GM18502 (cell line): ENCODE data around the gene LRRC75A.
"Not testable (repeated sequence)": the region's sequence is repeated elsewhere in the genome, so short reads cannot be mapped to it uniquely, and the experiment has no call there.

Experiments
- ATAC-seq: cut with Tn5 transposase; IDR thresholded peaks from one replicate; pipeline ENCODE4 v1.9.1; 2021; ENCODE audit warnings: mild to moderate bottlenecking; ENCODE audit not compliant: unreplicated experiment, poor library complexity

Gene LRRC75A

DNA sequence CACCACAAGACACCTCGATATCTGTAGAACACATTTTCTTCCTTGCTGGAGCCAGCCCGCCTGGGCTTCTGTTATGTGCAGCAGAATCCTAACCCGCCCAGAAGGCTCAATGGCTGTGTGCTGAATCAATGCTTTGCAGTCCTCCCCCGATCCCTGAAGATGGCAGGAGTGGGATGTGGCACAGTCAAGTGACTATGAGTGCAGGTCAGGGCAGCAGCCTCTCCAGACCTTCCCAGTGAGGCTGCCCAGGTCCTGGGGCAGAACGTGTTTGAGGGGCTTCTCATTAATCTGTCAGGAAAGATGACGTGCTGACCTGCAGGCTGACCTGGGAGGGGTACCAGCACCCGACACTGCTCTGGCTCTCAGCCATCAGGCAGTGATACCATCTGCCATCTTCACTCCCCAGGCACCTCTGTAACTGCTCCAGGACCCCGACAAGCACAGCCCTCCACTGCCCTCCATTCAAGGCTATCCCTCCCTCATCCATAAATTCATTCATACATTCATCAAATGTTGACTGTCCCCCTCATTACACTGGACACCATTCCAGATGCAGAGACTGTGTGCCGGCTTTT, 35.2 kb downstream of the LRRC75A start:
- no peak for ATAC-seq

DNA sequence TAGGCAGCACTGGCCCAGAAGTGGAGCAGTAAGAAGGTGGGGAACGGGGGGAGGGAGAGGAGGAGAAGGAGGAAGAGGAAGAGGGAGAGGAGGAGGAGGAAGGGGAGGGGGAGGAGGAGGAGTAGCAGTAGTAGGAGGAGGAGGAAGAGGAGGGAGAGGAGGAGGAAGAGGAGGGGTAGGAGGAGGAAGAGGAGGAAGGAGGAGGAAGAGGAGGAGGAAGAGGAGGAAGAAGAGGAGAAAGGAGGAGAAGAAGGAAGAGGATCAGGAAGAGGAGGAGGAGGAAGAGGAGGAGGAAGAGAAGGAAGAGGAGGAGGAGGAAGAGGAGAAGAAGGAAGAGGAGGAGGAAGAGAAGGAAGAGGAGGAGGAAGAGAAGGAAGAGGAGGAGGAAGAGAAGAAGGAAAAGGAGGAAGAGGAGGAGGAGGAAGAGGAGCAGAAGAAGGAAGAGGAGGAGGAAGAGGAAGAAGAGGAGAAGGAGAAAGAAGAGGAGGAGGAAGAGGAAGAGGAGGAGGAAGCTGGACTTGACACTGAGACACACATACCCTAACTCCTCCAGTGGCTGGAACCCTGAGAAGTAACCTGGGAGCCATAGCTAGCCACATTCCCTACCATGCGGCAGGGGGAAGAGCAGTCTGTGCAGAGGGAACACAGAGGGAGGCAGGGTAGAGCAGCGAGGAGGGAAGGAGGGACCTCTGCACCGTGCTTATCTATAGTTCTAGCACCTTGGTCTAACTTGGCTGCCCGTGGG, 35.8 kb downstream of the LRRC75A start:
- no peak for ATAC-seq

DNA sequence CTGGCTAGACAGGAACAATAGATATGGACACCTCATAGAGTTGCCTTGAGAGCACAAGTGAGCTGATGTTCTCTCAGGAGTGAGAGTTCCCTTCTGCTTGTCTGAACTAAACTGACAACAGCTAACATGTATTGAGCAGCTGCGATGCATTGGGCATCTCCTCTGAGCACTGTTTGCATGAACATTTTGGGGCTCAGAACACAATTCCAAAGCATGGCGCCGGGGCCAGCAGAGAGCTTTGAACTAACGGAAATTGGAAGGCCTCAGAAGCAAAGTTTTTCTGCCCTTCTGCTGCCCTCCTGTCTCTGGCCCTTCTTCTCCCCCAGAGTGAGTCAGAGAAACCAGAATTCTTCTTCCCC, 38.5 kb downstream of the LRRC75A start:
- no peak for ATAC-seq

DNA sequence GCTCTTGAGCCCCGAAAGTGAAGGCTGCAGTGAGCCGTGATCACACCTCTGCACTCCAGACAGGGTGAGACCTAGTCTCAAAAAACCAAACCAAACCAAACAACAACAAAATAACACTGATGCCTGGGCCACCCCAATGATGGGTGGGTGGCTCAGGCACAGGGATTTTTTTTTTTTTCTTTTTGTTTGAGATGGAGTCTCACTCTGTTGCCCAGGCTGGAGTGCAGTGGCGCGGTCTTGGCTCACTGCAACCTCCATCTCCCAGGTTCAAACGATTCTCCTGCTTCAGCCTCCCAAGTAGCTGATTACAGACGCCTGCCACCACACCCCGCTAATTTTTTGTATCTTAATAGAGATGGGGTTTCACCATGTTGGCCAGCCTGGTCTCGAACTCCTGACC, 39.7 kb downstream of the LRRC75A start:
- ATAC-seq: not testable (repeated sequence)

DNA sequence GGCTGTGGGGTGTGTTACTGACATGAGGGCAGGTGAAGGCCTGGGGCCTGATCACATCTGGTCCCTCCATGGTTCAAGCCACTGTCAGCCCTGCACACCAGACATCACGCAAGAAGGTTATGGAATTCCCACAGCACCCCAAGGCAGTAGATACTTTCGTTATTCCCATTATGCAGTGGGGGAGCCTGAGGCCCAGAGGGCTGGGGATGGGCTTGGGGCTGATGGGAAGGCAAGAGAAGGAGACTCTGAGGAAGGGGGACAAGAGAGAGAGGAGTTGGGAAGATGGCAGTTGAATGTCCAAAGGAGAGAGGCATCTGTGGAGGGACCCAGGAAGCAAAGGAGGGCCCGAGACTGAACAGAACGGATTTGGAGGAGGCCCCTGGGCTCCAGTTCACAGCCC, 42.0 kb downstream of the LRRC75A start:
- ATAC-seq: no peak

DNA sequence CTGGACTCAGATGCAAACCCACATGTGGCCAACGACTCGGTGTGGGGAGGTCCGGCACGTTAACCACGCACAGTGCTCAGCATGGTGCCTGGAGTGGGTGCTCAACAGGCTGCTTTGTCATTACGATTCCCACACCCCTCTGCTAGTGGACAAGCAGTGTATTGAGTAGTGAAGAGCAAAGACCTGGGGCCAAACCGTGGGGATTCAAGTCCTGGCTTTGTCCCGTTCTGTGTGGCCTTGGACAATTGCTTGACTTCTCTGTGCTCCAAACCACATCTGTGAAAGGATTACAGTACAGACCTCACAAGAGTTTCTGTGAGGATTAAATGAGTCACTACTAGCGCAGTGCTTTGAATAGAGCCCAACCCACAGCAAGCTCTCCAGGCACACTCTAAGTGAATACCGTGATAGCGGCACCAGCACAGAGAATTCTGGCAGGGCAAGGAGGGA, 42.8 kb downstream of the LRRC75A start:
- ATAC-seq: no peak

DNA sequence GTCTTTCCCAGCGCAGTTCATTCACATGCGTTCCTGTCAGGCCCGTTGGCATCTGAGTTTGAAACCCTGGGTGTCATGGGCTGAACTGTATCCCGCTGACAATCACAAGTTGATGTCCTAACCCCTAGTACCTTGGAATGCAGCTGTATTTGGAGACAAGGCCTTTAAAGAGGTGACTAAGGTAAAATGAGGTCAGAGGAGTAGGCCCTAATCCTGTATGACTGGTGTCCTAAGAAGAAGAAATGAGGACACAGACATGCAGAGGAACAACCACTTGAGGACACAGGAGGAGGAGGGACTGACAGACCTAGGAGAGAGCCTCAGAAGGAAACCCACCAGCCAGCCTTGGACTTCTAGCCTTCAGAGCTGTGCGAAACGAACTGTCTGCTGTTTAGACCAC, 43.5 kb downstream of the LRRC75A start:
- no peak for ATAC-seq

DNA sequence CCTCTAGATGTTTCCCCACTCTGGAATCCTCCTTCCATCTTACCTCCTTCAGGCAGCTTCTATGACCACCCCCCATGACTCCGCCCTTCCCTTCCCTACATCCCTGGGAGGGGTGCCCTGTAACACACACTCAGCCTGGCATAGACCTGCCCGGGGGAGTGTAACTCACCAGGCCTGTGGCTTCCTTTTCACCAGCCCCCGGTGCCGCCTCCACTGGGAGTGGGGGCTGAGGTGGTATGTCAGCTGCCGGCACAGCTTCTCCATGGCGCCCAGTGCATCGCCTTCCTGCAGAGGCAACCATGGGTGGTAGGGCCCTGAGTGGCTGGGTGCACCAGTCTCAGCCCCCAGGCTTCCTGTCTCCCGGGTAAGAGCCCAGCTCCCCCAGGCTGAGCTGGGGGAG, 44.3 kb downstream of the LRRC75A start:
- ATAC-seq: no peak

DNA sequence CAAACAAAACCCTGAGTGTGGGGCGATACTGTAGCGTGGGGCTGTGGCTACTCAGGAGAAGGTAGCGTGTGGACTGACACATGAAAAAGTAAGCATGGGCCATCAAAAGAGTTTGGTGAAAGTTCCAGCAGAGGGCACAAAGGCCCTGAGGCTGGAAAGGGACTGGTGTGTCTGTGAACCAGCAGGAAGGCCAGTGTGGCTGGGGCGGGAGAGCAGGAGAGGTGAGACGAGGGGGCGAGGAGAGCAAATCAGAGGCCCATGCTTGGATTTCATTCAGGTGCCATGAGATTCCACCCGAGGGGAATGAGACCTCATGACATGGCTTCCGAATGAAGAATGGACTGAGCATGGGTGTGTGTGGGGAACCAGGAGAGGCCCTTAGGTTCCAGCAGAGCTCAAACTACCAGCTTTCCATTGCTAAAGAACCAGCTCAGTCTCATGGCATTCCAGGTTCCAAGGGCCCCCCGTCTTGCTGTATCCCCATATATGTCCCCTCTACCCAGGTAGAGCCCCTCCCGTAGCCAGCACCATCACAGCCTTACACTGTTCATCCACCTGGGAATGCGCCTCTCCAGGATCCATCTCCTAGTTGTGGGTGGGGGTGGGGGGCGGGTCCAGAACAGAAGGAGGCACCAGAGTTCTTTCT, 45.5 kb downstream of the LRRC75A start:
- no peak for ATAC-seq

DNA sequence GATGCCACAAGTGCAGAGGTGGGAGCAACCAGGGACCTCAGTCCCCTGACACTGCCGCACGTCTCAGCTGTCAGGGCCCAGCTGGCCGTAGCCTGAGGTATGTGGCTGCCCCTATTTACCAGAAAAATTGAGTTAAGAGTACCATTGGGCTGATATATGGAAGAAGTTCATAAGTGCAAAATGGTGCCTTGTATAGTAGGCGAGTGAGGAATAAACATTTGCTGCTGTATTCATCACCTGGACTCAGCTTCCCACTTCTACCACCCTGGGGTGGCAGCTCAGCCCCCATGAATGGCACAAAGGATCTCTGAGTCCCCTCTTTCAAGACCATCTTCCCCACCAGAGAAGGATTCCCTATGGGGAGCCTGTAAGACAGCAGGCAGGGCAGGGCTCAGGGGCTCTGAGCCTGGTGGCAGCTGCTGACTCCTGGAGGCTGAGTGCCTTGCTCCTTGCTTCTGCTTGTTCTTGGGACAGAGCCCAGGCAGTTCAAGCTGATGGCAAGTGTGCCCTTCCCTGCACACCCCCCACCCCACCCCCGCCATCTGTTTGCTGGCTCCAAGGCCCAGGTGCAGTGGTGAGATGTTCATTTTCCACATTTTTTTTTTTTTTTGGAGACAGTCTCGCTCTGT, 47.6 kb downstream of the LRRC75A start:
- ATAC-seq: no peak

DNA sequence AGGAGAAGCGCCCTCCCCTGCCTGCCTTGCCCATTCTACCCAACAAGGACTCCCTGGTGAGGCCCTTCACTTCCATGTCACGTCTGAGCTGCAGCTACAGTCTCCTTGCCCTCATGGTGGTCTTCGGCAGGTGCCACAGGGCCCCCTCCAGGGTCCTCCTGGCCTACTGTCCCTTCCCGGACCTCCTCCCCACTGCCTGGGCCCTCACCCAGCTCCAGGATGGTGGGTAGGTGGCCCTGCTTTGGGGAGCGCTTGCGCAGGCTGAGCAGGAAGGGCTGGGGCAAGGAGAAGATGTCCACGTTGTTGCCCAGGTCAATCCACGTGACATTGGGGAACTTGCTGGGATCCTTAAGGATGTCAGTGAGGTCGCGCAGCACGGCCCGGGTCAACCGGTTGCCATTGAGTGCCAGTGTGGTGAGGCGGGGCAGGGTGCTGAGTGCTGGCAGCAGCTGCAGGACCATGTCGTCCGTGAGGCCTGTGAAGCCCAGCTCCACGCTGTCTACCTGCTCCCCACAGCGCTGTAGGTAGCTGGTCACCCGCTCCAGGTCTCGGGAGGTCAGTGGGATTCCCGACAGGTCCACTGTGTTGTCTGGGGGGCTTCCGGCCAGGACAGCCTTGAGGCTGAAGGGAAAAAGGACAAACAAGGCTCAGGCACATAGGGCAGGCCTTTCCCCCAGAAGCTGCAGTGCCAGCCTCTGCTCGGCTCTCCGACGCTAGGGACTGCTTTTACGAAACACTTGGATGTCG, 48.3 kb downstream of the LRRC75A start:
- ATAC-seq: no peak

DNA sequence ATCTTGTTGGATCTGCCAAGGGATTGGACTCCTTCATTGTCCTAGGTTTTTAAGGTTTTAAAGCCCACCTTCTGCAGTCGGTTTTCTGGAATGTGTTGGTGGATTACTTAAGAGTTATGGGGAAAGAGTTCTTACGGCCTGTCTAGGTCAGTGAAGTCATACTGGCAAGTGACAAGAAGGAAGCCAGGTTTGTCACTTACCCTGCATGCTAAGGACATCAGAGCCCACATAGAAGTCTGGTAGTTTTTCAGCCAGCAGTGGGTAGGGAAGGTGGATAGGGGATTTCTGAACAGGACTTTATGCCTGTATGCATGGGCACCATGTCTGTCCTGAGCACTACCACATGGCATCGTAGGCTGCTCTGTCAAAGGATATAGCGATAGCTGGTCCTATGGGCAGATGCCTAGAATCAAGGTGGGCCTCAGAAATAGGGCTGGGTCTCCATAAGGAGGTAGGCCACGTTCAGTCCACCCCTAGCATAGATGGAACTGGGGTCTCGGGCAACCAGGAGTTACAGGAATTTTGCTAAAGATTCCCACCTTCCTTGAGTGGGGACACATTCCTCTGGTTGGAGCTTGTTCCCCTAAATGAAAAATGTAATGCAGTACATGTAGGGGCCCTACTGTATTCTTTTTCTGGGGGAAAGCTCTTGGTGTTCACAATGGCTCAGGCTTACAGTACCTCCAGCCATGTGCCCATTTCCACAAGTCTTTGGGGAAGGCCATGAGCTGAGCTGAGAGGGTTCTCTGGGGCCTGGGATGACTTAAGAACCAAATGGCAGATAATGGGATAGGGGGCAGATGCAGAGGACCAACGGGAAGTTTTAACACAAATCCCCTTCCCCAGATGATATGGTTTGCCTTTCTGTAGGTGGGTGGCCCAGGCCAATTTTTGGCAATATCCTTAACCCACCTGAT, 49.1 kb downstream of the LRRC75A start:
- ATAC-seq: no peak

DNA sequence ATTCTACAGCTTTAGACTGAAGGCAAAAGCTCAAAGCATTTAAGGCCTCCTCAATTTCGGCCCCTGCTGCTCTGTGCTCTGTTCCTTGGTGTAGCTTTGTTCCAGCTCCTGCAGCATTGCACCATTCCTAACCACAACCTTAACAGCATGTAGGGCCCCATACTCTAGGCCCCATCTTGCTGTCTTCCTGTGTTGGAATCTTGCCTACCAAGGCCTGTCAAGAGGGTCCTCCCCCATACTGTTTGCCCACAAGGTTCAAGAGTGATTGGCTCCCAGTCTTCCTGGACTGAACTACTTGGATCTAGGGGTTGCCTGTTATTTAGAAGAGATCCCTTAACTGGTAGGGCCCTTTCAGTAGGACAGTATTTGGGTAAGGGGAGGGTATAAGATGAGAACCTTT, 49.9 kb downstream of the LRRC75A start:
- no peak for ATAC-seq

DNA sequence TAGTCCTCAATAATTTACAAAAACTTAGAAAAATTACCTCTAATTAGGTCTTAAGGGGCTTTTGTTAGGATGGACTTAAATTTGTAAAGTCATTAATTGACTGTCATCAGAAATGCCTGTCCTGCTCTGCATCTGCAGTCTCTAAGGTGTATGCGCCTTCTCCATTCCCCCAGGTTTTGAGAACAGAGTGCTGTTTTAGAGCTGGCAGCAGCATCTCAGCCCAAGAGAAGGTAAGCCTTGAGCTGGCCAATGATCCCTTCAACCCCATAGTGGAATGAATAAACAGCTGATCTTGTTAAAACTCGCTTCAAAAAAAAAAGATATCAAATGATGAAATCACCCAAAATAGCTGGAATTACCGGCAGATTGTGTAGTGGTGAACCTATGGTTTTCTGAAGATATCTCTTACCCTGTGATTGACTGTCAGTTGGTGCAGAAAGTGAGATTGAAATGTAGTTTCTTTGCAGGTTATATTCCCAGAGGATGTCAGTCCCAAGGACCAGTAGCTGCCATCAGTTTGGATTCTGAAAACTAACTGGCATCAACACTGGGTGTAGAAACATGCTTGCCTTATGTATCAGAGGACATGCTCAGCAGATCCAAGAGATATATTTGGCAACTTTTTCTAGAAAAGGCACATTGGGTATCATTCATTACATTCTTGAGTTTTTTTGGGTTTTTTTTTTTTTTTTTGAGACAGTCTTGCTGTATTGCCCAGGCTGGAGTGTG, 50.9 kb downstream of the LRRC75A start:
- no peak for ATAC-seq

DNA sequence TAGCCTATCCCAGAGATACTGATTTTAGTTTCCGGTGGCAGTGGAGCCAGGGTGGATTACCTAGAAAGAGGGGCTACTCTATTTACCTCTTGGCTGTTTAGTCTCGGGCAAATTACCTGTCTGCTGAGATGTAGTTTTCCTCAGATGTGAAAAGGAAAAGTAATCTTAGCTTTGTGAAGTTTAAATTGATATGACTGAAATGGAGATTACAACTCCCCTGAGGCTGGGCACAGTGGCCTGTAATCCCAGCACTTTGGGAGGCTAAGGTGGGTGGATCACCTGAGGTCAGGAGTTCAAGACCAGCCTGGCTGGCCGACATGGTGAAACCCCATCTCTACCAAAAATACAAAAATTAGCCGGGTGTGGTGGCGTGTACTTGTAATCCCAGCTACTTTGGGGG, 51.6 kb downstream of the LRRC75A start:
- ATAC-seq: not testable (repeated sequence)

DNA sequence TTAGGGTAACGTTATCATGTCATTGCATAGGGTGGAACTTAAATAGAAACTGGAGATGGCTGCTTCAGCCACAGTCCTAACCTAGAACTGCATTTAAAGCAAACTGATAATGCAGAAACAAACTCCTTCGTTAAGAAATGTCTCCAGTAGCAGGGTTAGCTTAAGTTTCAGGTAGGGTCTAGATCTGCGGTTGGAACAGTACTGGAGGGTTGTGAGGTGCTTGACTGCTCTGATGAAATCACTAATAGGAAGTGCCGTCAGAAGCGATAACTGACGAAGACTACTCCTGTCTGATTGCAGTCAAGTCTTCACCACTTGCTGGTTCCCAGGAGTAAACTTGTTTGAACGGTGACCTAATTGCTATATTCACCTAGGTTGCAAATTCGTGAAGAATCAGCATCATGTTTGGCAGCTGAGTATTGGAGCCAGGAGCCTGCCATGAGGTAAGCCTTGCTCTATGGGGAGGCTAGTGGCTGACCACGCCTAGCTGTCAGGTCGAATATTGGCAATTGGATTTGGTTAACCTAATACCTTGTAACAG, 52.1 kb downstream of the LRRC75A start:
- ATAC-seq: no peak

DNA sequence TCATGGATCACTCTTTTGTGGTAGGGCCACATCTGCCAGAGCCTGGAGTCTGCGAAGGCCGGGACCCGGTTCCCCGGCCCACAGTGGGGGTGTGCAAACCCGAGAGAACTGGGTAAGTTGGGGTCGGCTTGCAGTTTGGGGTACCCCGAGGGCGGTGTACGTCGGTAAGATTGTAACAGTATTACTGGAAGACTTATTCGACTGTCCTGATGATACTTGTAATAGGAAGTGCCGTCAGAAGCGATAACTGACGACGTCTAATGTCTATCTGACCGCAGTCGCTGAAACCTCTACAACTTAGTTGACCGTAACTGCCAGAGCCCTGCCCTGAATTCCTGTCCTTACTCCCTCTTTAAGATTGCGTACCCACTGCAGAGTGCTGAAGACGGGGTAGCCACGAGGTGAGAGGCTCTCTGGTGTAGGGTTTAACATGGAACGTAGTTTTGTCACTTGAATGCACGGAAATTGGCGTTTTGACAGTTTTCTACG, 52.6 kb downstream of the LRRC75A start:
- peak; percentile 5 for ATAC-seq

DNA sequence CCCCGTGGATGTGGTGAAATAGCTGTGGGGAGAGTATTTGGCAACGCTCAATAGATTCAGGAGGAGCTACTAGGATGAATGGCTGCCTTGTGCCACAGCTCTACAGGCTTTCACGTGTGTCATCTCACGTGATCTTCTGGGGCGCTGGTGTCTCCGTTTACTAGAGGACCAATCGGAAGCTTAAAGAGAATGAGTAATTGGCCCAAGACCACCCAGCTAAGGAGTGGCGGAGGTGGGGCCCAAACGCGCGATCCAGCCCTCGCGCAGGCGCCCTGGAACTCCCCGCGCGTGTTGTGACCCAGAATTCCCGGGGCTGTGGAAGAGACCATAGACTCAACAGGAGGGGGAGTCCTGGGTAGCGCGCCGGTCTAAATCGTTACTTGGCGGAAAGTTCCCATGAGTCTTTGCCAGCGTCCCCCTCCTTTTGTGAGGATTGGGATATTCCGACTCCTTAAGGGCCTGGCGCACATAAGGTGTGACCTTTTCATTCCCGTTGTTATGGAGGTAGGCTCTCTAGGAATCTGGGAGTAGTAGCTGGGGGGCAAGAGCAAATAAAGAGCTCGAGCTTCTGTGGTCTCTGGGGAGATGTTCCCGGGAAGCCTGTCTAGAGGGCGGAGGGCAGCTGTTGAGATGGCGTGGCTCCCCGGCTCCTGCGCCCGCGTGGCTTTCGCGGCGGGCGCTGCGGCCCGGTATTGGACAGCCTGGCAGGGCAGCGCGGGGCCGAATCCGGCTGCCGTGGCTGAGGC, 53.3 kb downstream of the LRRC75A start:
- ATAC-seq: peak; percentile 77
